Panc1 (cell line): ENCODE data around the gene SPRING1. TPM values are rescaled to one million over a fixed set of nuclear protein-coding genes. Genes with fewer than 3 reads are reported as not detected.

Experiments used
- ATAC-seq: fragments of 200-7000 bp; cut with Tn5 transposase; 2 replicates; pipeline ENCODE4 v1.9.1; 2020; ENCODE audit warnings: mild to moderate bottlenecking, moderate library complexity
- BruUV-seq: library from RNA; stranded (reverse); fragments of 400-500 nt; replicated peaks from 2 replicates; lab custom pipeline; 2021; lab: Mats Ljungman, UMichigan
- CTCF ChIA-PET: fragments of 300-600 bp; sonication (Branson Sonifier 250); formaldehyde crosslinking; loops from one replicate; lab custom pipeline; 2022; ENCODE audit warnings: antibody characterized with exemption; lab: Charles Lee
- POLR2A ChIA-PET: fragments of 300-600 bp; sonication (Branson Sonifier 250); formaldehyde crosslinking; loops from one replicate; lab custom pipeline; 2022; ENCODE audit warnings: antibody characterized with exemption; lab: Charles Lee
- DNase-seq: peaks from one replicate; pipeline ENCODE4 v3.0.0-alpha.2; 2010; ENCODE audit warnings: low read depth, low spot score
- H3K27ac ChIP-seq: 2 replicates; pipeline ENCODE4 v1.5.1; 2011; ENCODE audit warnings: mild to moderate bottlenecking, low read length, inconsistent platforms
- H3K27me3 ChIP-seq: fragments of 200-500 bp; sonication (Bioruptor generic); 2 replicates; pipeline ENCODE4 v1.6.0; 2014; ENCODE audit warnings: low read length, inconsistent platforms; ENCODE audit not compliant: control insufficient read depth, insufficient read depth
- H3K36me3 ChIP-seq: fragments of 200-500 bp; sonication (Bioruptor generic); 2 replicates; pipeline ENCODE4 v1.5.1; 2014; ENCODE audit warnings: inconsistent platforms, mild to moderate bottlenecking, low read length, moderate library complexity; ENCODE audit not compliant: control insufficient read depth, insufficient read depth
- H3K4me1 ChIP-seq: 2 replicates; pipeline ENCODE4 v1.5.1; 2011; ENCODE audit warnings: inconsistent platforms, mild to moderate bottlenecking, low read length, moderate library complexity; ENCODE audit not compliant: control insufficient read depth, insufficient read depth
- H3K4me3 ChIP-seq, 2 experiments: 2 replicates each; pipeline ENCODE4 v1.5.1; 2011 to 2012; ENCODE audit warnings: low read depth in 2 of 2, low read length in 2 of 2, mild to moderate bottlenecking in 2 of 2, inconsistent platforms in 1 of 2, moderate library complexity in 1 of 2
- H3K9me3 ChIP-seq: fragments of 200-500 bp; sonication (Bioruptor generic); 2 replicates; pipeline ENCODE4 v1.5.1; 2014; ENCODE audit warnings: low read depth, mild to moderate bottlenecking, inconsistent platforms, low read length, moderate library complexity; ENCODE audit not compliant: control insufficient read depth, insufficient read depth
- CTCF ChIP-seq: fragments of 450-650 bp; IDR thresholded peaks from 2 replicates; pipeline ENCODE4 v1.5.1; 2017; ENCODE audit warnings: mild to moderate bottlenecking
- POLR2AphosphoS5 ChIP-seq: IDR thresholded peaks from 2 replicates; pipeline ENCODE4 v1.6.1; 2012; ENCODE audit warnings: mild to moderate bottlenecking, low read depth, low read length, moderate library complexity
- SIN3A ChIP-seq: IDR thresholded peaks from 2 replicates; pipeline ENCODE4 v1.6.1; 2012; ENCODE audit warnings: low read depth, mild to moderate bottlenecking, low read length, moderate library complexity, borderline replicate concordance; ENCODE audit not compliant: insufficient read depth
- TCF7L2 ChIP-seq: IDR thresholded peaks from 2 replicates; pipeline ENCODE4 v1.6.1; 2011; ENCODE audit warnings: mild to moderate bottlenecking, low read depth, low read length, inconsistent platforms
- in situ Hi-C: cut with HindIII; loops from 2 replicates; pipeline ENCODE4 v1.10.0; 2016; ENCODE audit warnings: low sequenced_read_pairs, low pct_unique_long_range_greater_than_20kb
- intact Hi-C: fragments of 100-400 bp; cut with micrococcal nuclease; formaldehyde crosslinking; loops from one replicate; pipeline ENCODE4 v1.10.0; 2022; ENCODE audit not compliant: unreplicated experiment
- total RNA-seq: library from RNA; stranded (reverse); gene quantifications from one replicate; pipeline ENCODE4 v1.2.1, GENCODE V29; 2021; ENCODE audit not compliant: unreplicated experiment
- TF ChIP-seq, protein P1 (sequence below), 2 experiments: IDR thresholded peaks; 2 replicates each; pipeline ENCODE4 v1.6.1; 2011 to 2012; ENCODE audit warnings: low read depth in 2 of 2, control low read depth in 1 of 2, low read length in 1 of 2, mild to moderate bottlenecking in 1 of 2, moderate library complexity in 1 of 2; ENCODE audit not compliant: insufficient read depth in 1 of 2

Gene SPRING1
- total RNA-seq, 1 experiment from 2014 or later: 71.1 TPM

DNA sequence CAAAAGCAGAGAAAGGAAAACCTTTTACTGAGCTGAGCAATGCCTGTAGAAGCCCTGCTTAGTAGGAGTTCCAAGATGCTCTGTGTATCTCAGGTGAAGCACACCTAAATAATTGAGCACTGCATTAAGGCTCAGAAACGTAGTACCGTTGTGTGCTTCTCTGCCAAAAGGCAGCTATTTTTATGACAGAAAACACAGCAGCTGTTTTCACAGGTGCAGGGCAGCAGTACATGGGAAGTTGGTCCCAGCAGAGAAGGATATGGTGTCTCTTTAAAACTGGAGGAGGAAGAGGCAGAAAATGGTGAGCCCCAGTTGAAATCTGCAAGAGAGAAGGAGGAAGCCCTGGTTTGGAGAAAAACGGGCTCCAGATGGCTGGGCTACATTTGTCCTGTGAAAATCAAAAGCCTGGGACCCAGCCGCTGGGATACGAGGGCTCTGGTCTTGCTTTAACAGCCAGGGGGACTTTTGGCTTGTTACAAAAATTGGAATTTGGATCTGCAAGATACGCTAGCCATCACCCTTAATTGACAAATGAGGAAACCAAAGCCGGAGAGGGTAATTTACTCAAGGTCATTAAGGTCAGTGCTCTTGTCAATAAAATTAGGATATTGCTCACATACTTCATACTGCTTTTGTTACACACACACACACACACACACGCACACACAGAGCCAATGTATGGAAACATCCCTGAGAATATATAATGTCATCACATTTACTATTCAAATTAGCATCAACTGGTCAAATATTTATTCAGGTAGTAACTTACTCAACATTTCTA lies 27.3 kb downstream of the SPRING1 start:
- CTCF ChIA-PET: no interaction called here
- intact Hi-C loops: no loop called here
- no peak for TF ChIP-seq SIN3A
- TF ChIP-seq POLR2AphosphoS5: no peak
- TF ChIP-seq CTCF: no peak
- TF ChIP-seq TCF7L2: no peak
- TF ChIP-seq, protein P1, sequence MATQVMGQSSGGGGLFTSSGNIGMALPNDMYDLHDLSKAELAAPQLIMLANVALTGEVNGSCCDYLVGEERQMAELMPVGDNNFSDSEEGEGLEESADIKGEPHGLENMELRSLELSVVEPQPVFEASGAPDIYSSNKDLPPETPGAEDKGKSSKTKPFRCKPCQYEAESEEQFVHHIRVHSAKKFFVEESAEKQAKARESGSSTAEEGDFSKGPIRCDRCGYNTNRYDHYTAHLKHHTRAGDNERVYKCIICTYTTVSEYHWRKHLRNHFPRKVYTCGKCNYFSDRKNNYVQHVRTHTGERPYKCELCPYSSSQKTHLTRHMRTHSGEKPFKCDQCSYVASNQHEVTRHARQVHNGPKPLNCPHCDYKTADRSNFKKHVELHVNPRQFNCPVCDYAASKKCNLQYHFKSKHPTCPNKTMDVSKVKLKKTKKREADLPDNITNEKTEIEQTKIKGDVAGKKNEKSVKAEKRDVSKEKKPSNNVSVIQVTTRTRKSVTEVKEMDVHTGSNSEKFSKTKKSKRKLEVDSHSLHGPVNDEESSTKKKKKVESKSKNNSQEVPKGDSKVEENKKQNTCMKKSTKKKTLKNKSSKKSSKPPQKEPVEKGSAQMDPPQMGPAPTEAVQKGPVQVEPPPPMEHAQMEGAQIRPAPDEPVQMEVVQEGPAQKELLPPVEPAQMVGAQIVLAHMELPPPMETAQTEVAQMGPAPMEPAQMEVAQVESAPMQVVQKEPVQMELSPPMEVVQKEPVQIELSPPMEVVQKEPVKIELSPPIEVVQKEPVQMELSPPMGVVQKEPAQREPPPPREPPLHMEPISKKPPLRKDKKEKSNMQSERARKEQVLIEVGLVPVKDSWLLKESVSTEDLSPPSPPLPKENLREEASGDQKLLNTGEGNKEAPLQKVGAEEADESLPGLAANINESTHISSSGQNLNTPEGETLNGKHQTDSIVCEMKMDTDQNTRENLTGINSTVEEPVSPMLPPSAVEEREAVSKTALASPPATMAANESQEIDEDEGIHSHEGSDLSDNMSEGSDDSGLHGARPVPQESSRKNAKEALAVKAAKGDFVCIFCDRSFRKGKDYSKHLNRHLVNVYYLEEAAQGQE (IDR thresholded peaks at IDR 0.05; ENCODE audit: insufficient read depth in 1 of 2, low read depth in 2 of 2, low read length in 1 of 2): no peak
- Histone ChIP-seq H3K4me1 (peaks cover 14% of the 10 kb centered on the region; the same call in 1 of the 2 replicates), H3K27me3 (no peaks in the 10 kb centered on the region; the same call in 1 of the 2 replicates), H3K4me3 (no peak overlapping the region), H3K9me3 (no peaks in the 10 kb centered on the region), H3K27ac (no peak overlapping the region), H3K36me3 (no peaks in the 10 kb centered on the region)
- BruUV-seq: no TSS peak
- in situ Hi-C loops: no loop called here
- no peak for DNase-seq
- ATAC-seq: no peak
- POLR2A ChIA-PET: no interaction called here

DNA sequence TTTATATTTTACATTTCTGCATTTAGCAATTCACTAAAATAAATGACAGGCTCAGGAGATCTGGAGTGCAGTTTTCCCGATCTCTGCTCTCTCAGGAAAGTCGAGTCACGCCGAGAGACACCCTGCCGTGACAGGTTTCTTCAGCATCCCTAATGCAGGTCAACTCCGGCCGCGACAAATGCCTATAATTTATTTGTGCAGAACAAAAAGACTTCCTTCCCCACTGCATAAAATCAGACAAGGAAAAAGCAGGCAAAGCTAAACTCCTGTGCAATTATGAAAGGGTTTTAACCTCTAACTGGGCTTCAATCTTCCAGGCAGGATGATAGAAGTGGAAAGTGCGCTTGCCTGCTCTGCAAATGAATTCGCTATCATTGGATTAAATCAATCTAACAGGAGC lies 28.1 kb downstream of the SPRING1 start:
- TF ChIP-seq POLR2AphosphoS5 (no peak), SIN3A (no peak), TCF7L2 (no peak)
- in situ Hi-C loops: no loop called here
- no peaks in the 10 kb centered on the region; the same call in 1 of the 2 replicates for H3K27me3 ChIP-seq
- H3K36me3 ChIP-seq: no peaks in the 10 kb centered on the region
- H3K27ac ChIP-seq: no peak overlapping the region
- no peak overlapping the region; a peak in 1 of 4 replicates for H3K4me3 ChIP-seq
- peaks cover 14% of the 10 kb centered on the region; the same call in 1 of the 2 replicates for H3K4me1 ChIP-seq
- ChIA-PET POLR2A (interaction anchor here (0.5 kb wide), 1 partner anchor 363 kb away, joined by 4 read pairs; no protein-coding TSS in a partner anchor), CTCF (interaction anchor here (0.5 to 0.8 kb wide), 4 partner anchors 157 to 541 kb away, joined by 3 read pairs; no protein-coding TSS in a partner anchor)
- intact Hi-C loops: loop anchor here (10.0 kb wide), 2 partner anchors 315 to 765 kb away; no protein-coding TSS in a partner anchor
- no peaks in the 10 kb centered on the region for H3K9me3 ChIP-seq
- BruUV-seq: no TSS peak
- DNase-seq (no peak), ATAC-seq (no peak)
